Sigmoid colon (tissue), 7 donors: ENCODE measurements around the gene GBF1. TPM values are rescaled to one million over a fixed set of nuclear protein-coding genes. Genes with fewer than 3 reads are reported as not detected.
A peak's percentile ranks its signal among the peaks of the same experiment; 100 is the strongest.

Source experiments
- DNase-seq: peaks from one replicate; pipeline ENCODE4 v3.0.0-alpha.2; 2019
- H3K27ac ChIP-seq, 4 donors: fragments of 200-600 bp; sonication (generic); one replicate each; pipeline ENCODE4 v1.5.1; 2016 to 2019; ENCODE audit warnings: mild to moderate bottlenecking in 1 of 4
- H3K27me3 ChIP-seq, 3 donors: fragments of 200-600 bp; sonication (generic); one replicate each; pipeline ENCODE4 v1.5.1; 2019; ENCODE audit warnings: mild to moderate bottlenecking in 1 of 3
- H3K36me3 ChIP-seq, 4 donors: fragments of 200-600 bp; sonication (generic); one replicate each; pipeline ENCODE4 v1.5.1; 2016 to 2019
- H3K4me1 ChIP-seq, 4 donors: fragments of 200-600 bp; sonication (generic); one replicate each; pipeline ENCODE4 v1.5.1; 2017 to 2019
- H3K4me3 ChIP-seq, 4 donors: fragments of 200-600 bp; sonication (generic); one replicate each; pipeline ENCODE4 v1.5.1; 2017 to 2019; ENCODE audit warnings: mild to moderate bottlenecking in 2 of 4, moderate library complexity in 1 of 4
- H3K9me3 ChIP-seq, 4 donors: fragments of 200-600 bp in 3 of 4; sonication (generic) in 3 of 4; one replicate each; pipeline versions ENCODE4 v1.5.1 to v1.6.1; 2013 to 2019
- CTCF ChIP-seq, 4 experiments: fragments of 450-650 bp in 3 of 4; fragments of 200-600 bp in 1 of 4; IDR thresholded peaks; one replicate each; pipeline ENCODE4 v1.5.1; 2016 to 2019; ENCODE audit warnings: antibody characterized with exemption in 4 of 4, mild to moderate bottlenecking in 3 of 4, moderate library complexity in 2 of 4
- EP300 ChIP-seq, 4 donors: sonication (generic); formaldehyde crosslinking; IDR thresholded peaks; one replicate each; pipeline ENCODE4 v1.6.1; 2017; ENCODE audit warnings: antibody characterized with exemption in 4 of 4
- POLR2A ChIP-seq, 2 donors: fragments of 450-650 bp; IDR thresholded peaks; one replicate each; pipeline ENCODE4 v1.6.1; 2016; ENCODE audit warnings: antibody characterized with exemption in 2 of 2, mild to moderate bottlenecking in 2 of 2, moderate library complexity in 2 of 2
- POLR2AphosphoS5 ChIP-seq, 4 donors: sonication (generic); formaldehyde crosslinking; IDR thresholded peaks; one replicate each; pipeline ENCODE4 v1.6.1; 2017; ENCODE audit warnings: antibody characterized with exemption in 4 of 4
- WGBS, 2 donors: extraction: QIAGEN DNeasy Blood & Tissue Kit; methylation state at CpG; one replicate each; pipeline ENCODE4 v1.1.7; 2013; 5-methylcytosine and 5-hydroxymethylcytosine counted together
- intact Hi-C: fragments of 100-400 bp; cut with DNase I; formaldehyde crosslinking; loops from one replicate; pipeline ENCODE4 v1.15.1; 2023
- polyA plus RNA-seq, 3 donors: library from polyadenylated mRNA; stranded (reverse); fragments of 200-250 nt; gene quantifications; one replicate each; pipeline ENCODE4 v1.2.3, GENCODE V29; 2013
- total RNA-seq, 4 donors: library from RNA; depleted of rRNA; stranded (reverse); fragments of >200 nt; gene quantifications; one replicate each; pipeline ENCODE4 v1.1.0, GENCODE V29; 2016
- donor health status: healthy with polysubstance abuse.
- donor health status: Bipolar disorder and iron deficiency.
- donor health status: healthy.

Gene GBF1
- total and polyA plus RNA-seq, 7 donors = 8.4 to 38.2 (median 18.5) TPM

- no peaks in the 10 kb centered on the region for H3K36me3 ChIP-seq
- intact Hi-C loops = loop anchor here (10.0 kb wide), 1 partner anchor 364 kb away; no protein-coding TSS in a partner anchor
- peaks cover 0 to 3% (median 1%) of the 10 kb centered on the region in 4 donors for H3K4me1 ChIP-seq
- H3K4me3 ChIP-seq = no peak overlapping the region
- TF ChIP-seq POLR2AphosphoS5 (IDR thresholded peaks at IDR 0.05) (no peak), EP300 (IDR thresholded peaks at IDR 0.05) (no peak), POLR2A (IDR thresholded peaks at IDR 0.05) (no peak)
- H3K9me3 ChIP-seq = no peaks in the 10 kb centered on the region
- no peak overlapping the region for H3K27ac ChIP-seq
- DNase-seq = no peak
- H3K27me3 ChIP-seq = no peaks in the 10 kb centered on the region
These were observed 24.7 kb upstream of the GBF1 start for GRCh38 chr10:102220612-102221011.

GRCh38 chr10:102222797-102223196, 22.5 kb upstream of the GBF1 start:
- no peak for DNase-seq
- H3K27ac ChIP-seq = no peak overlapping the region
- no peaks in the 10 kb centered on the region for H3K27me3 ChIP-seq
- no peaks in the 10 kb centered on the region for H3K36me3 ChIP-seq
- H3K4me3 ChIP-seq = no peak overlapping the region
- no peaks in the 10 kb centered on the region for H3K9me3 ChIP-seq
- peaks cover 0 to 15% (median 12%) of the 10 kb centered on the region in 4 donors for H3K4me1 ChIP-seq
- intact Hi-C loops = loop anchor here (10.0 kb wide), 1 partner anchor 362 kb away; no protein-coding TSS in a partner anchor
- WGBS, 2 donors = 87 to 90% methylated on average over 5 of the region's 5 CpGs
- no peak for TF ChIP-seq EP300 (IDR thresholded peaks at IDR 0.05)
- TF ChIP-seq POLR2A (IDR thresholded peaks at IDR 0.05) = no peak
- TF ChIP-seq POLR2AphosphoS5 (IDR thresholded peaks at IDR 0.05) = no peak
- no peak for TF ChIP-seq CTCF (IDR thresholded peaks at IDR 0.05)

GRCh38 chr10:102225646-102226541, 19.4 kb upstream of the GBF1 start, which contains the start of gene ELOVL3:
TSS of gene ELOVL3 (plus strand) at chr10:102226299. CDS start at chr10:102226549, 250 bp downstream.
- H3K27ac ChIP-seq = peak within 1 kb of the TSS; percentile 37 to 78 (median 63)
- TF ChIP-seq POLR2AphosphoS5 (IDR thresholded peaks at IDR 0.05) = peak in 3 of 4 donors; percentile 24 to 53 (median 38)
- TF ChIP-seq POLR2A (IDR thresholded peaks at IDR 0.05) = no peak
- H3K9me3 ChIP-seq = no peaks in the 10 kb centered on the region
- intact Hi-C loops = loop anchor here (5.0 to 10.0 kb wide), 2 partner anchors 54 to 359 kb away; no protein-coding TSS in a partner anchor
- no peaks in the 10 kb centered on the region for H3K36me3 ChIP-seq
- peak within 1 kb of the TSS; percentile 4 to 28 (median 23) for H3K4me3 ChIP-seq
- 6 to 7% methylated on average over 47 of the region's 47 CpGs for WGBS, 2 donors
- H3K27me3 ChIP-seq = peaks cover 3 to 30% (median 11%) of the 10 kb centered on the region in 3 donors
- peak; percentile 96 for DNase-seq
- peaks cover 0 to 26% (median 23%) of the 10 kb centered on the region in 4 donors for H3K4me1 ChIP-seq

- Histone ChIP-seq H3K4me1 (peaks cover 0 to 32% (median 29%) of the 10 kb centered on the region in 4 donors), H3K36me3 (no peaks in the 10 kb centered on the region), H3K27me3 (peaks cover 8 to 36% (median 17%) of the 10 kb centered on the region in 3 donors), H3K4me3 (peak overlapping the region in 3 of 4 donors; percentile 23 to 28 (median 23)), H3K27ac (peak overlapping the region in 3 of 4 donors; percentile 37 to 78 (median 60)), H3K9me3 (no peaks in the 10 kb centered on the region)
- WGBS, 2 donors = 65 to 70% methylated on average over 8 of the region's 8 CpGs
- DNase-seq = no peak
- intact Hi-C loops = loop anchor here (5.0 to 10.0 kb wide), 2 partner anchors 54 to 358 kb away; no protein-coding TSS in a partner anchor
- no peak for TF ChIP-seq EP300 (IDR thresholded peaks at IDR 0.05)
These were observed 18.8 kb upstream of the GBF1 start for GRCh38 chr10:102226542-102226870.

- 75 to 78% methylated on average over 8 of the region's 8 CpGs for WGBS, 2 donors
These were observed 18.3 kb upstream of the GBF1 start for GRCh38 chr10:102227050-102227449.

More at GRCh38 chr10:102227050-102227449, 18.3 kb upstream of the GBF1 start:
- no peak for TF ChIP-seq POLR2A (IDR thresholded peaks at IDR 0.05)
- no peak for TF ChIP-seq EP300 (IDR thresholded peaks at IDR 0.05)
- no peak for TF ChIP-seq POLR2AphosphoS5 (IDR thresholded peaks at IDR 0.05)
- no peak for TF ChIP-seq CTCF (IDR thresholded peaks at IDR 0.05)
- Histone ChIP-seq H3K27me3 (peaks cover 14 to 42% (median 22%) of the 10 kb centered on the region in 3 donors), H3K4me3 (no peak overlapping the region), H3K27ac (no peak overlapping the region), H3K36me3 (no peaks in the 10 kb centered on the region), H3K9me3 (no peaks in the 10 kb centered on the region), H3K4me1 (peaks cover 0 to 38% (median 34%) of the 10 kb centered on the region in 4 donors)
- intact Hi-C loops = loop anchor here (5.0 to 10.0 kb wide), 2 partner anchors 55 to 358 kb away; no protein-coding TSS in a partner anchor
- DNase-seq = no peak
